Measurements from ENCODE around the gene TLL2. TPM values are rescaled to one million over a fixed set of nuclear protein-coding genes. Genes with fewer than 3 reads are reported as not detected.

TLL2 gene
- total and polyA plus RNA-seq, 2 experiments from 2014 or later = 2.6 to 3.0 TPM

GRCh38 chr10:96457341-96457740 is 56.4 kb downstream of the TLL2 start:
- DNase-seq (ENCODE audit: low spot score) = no peak
- Histone ChIP-seq H2AFZ (no peak overlapping the region), H3K4me1 (ENCODE audit: insufficient read depth) (peaks cover 19% of the 10 kb centered on the region), H3F3A (replicated peaks; ENCODE audit: low read depth) (no peaks in the 10 kb centered on the region), H3K36me3 (ENCODE audit: insufficient read depth) (no peaks in the 10 kb centered on the region), H3K27ac (ENCODE audit: low read depth) (no peak overlapping the region), H3K79me2 (replicated peaks; ENCODE audit: insufficient read depth) (no peaks in the 10 kb centered on the region), H3K9me2 (ENCODE audit: insufficient read depth) (no peaks in the 10 kb centered on the region), H3K4me3 (no peak overlapping the region), H4K20me1 (replicated peaks; ENCODE audit: insufficient read depth) (no peaks in the 10 kb centered on the region), H3K27me3 (ENCODE audit: insufficient read depth) (no peaks in the 10 kb centered on the region), H3K4me2 (no peak overlapping the region)
- Mint-ChIP-seq H3K27ac (no peak overlapping the region), H3K4me3 (no peak overlapping the region), H3K4me1 (peaks cover 14% of the 10 kb centered on the region), H3K27me3 (ENCODE audit: insufficient read depth, low read depth, poor library complexity) (peaks cover 5% of the 10 kb centered on the region), H3K36me3 (ENCODE audit: low read depth) (peaks cover 22% of the 10 kb centered on the region), H3K9me3 (peaks cover 19% of the 10 kb centered on the region)
- ATAC-seq = no peak
- no peak for TF ChIP-seq ZNF331 (CRISPR knock-in tag; IDR thresholded peaks at IDR 0.05; ENCODE audit: low read depth)
- no peak for TF ChIP-seq STAT1 (IDR thresholded peaks at IDR 0.05; ENCODE audit: unreplicated experiment)
- TF ChIP-seq JUNB (IDR thresholded peaks at IDR 0.05; ENCODE audit: unreplicated experiment) = no peak
- no peak for TF ChIP-seq CTCF (conservative IDR thresholded peaks at IDR 0.05; ENCODE audit: low read depth in 2 of 2)
- no peak for TF ChIP-seq POLR2AphosphoS5 (IDR thresholded peaks at IDR 0.05; ENCODE audit: low read depth)
- no peak for TF ChIP-seq CREB1 (CRISPR knock-in tag; IDR thresholded peaks at IDR 0.05; ENCODE audit: low read depth)
- TF ChIP-seq, protein P1, sequence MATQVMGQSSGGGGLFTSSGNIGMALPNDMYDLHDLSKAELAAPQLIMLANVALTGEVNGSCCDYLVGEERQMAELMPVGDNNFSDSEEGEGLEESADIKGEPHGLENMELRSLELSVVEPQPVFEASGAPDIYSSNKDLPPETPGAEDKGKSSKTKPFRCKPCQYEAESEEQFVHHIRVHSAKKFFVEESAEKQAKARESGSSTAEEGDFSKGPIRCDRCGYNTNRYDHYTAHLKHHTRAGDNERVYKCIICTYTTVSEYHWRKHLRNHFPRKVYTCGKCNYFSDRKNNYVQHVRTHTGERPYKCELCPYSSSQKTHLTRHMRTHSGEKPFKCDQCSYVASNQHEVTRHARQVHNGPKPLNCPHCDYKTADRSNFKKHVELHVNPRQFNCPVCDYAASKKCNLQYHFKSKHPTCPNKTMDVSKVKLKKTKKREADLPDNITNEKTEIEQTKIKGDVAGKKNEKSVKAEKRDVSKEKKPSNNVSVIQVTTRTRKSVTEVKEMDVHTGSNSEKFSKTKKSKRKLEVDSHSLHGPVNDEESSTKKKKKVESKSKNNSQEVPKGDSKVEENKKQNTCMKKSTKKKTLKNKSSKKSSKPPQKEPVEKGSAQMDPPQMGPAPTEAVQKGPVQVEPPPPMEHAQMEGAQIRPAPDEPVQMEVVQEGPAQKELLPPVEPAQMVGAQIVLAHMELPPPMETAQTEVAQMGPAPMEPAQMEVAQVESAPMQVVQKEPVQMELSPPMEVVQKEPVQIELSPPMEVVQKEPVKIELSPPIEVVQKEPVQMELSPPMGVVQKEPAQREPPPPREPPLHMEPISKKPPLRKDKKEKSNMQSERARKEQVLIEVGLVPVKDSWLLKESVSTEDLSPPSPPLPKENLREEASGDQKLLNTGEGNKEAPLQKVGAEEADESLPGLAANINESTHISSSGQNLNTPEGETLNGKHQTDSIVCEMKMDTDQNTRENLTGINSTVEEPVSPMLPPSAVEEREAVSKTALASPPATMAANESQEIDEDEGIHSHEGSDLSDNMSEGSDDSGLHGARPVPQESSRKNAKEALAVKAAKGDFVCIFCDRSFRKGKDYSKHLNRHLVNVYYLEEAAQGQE (IDR thresholded peaks at IDR 0.05; ENCODE audit: unreplicated experiment) = no peak
- TF ChIP-seq EZH2 (IDR thresholded peaks at IDR 0.05; ENCODE audit: low read depth, unreplicated experiment) = no peak
- TF ChIP-seq, protein P2, sequence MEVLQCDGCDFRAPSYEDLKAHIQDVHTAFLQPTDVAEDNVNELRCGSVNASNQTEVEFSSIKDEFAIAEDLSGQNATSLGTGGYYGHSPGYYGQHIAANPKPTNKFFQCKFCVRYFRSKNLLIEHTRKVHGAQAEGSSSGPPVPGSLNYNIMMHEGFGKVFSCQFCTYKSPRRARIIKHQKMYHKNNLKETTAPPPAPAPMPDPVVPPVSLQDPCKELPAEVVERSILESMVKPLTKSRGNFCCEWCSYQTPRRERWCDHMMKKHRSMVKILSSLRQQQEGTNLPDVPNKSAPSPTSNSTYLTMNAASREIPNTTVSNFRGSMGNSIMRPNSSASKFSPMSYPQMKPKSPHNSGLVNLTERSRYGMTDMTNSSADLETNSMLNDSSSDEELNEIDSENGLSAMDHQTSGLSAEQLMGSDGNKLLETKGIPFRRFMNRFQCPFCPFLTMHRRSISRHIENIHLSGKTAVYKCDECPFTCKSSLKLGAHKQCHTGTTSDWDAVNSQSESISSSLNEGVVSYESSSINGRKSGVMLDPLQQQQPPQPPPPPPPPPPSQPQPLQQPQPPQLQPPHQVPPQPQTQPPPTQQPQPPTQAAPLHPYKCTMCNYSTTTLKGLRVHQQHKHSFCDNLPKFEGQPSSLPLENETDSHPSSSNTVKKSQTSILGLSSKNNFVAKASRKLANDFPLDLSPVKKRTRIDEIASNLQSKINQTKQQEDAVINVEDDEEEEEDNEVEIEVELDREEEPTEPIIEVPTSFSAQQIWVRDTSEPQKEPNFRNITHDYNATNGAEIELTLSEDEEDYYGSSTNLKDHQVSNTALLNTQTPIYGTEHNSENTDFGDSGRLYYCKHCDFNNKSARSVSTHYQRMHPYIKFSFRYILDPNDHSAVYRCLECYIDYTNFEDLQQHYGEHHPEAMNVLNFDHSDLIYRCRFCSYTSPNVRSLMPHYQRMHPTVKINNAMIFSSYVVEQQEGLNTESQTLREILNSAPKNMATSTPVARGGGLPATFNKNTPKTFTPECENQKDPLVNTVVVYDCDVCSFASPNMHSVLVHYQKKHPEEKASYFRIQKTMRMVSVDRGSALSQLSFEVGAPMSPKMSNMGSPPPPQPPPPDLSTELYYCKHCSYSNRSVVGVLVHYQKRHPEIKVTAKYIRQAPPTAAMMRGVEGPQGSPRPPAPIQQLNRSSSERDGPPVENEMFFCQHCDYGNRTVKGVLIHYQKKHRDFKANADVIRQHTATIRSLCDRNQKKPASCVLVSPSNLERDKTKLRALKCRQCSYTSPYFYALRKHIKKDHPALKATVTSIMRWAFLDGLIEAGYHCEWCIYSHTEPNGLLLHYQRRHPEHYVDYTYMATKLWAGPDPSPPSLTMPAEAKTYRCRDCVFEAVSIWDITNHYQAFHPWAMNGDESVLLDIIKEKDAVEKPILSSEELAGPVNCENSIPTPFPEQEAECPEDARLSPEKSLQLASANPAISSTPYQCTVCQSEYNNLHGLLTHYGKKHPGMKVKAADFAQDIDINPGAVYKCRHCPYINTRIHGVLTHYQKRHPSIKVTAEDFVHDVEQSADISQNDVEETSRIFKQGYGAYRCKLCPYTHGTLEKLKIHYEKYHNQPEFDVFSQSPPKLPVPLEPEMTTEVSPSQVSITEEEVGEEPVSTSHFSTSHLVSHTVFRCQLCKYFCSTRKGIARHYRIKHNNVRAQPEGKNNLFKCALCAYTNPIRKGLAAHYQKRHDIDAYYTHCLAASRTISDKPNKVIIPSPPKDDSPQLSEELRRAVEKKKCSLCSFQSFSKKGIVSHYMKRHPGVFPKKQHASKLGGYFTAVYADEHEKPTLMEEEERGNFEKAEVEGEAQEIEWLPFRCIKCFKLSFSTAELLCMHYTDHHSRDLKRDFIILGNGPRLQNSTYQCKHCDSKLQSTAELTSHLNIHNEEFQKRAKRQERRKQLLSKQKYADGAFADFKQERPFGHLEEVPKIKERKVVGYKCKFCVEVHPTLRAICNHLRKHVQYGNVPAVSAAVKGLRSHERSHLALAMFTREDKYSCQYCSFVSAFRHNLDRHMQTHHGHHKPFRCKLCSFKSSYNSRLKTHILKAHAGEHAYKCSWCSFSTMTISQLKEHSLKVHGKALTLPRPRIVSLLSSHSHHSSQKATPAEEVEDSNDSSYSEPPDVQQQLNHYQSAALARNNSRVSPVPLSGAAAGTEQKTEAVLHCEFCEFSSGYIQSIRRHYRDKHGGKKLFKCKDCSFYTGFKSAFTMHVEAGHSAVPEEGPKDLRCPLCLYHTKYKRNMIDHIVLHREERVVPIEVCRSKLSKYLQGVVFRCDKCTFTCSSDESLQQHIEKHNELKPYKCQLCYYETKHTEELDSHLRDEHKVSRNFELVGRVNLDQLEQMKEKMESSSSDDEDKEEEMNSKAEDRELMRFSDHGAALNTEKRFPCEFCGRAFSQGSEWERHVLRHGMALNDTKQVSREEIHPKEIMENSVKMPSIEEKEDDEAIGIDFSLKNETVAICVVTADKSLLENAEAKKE (CRISPR knock-in tag; IDR thresholded peaks at IDR 0.05) = no peak
- TF ChIP-seq EZH2phosphoT487 (IDR thresholded peaks at IDR 0.05; ENCODE audit: unreplicated experiment) = no peak
- no peak for TF ChIP-seq NANOG (IDR thresholded peaks at IDR 0.05; ENCODE audit: borderline replicate concordance)
